A549 (cell line): ENCODE measurements around the gene DMXL2. TPM values are rescaled to one million over a fixed set of nuclear protein-coding genes. Genes with fewer than 3 reads are reported as not detected.

ENCODE experiments used
- ATAC-seq, 2 experiments: fragments of 200-7000 bp in 1 of 2; fragments of >200 bp in 1 of 2; cut with Nextera tagmentation in 1 of 2; cut with Tn5 transposase in 1 of 2; 3 replicates each; pipeline versions ENCODE4 v1.8.0 to v1.9.1; 2018 to 2020; ENCODE audit warnings: mild to moderate bottlenecking in 1 of 2, moderate library complexity in 1 of 2
- CTCF ChIA-PET: fragments of 300-600 bp; sonication (Branson Sonifier 250); formaldehyde crosslinking; extraction: SDS; loops from one replicate; lab custom pipeline; 2021; ENCODE audit warnings: antibody characterized with exemption, inconsistent platforms; lab: Yijun Ruan, JAX
- POLR2A ChIA-PET: fragments of 350-600 bp; formaldehyde crosslinking; extraction: SDS; loops from one replicate; lab custom pipeline; 2021; ENCODE audit warnings: antibody characterized with exemption, inconsistent platforms; lab: Yijun Ruan, JAX
- DNase-seq, 2 experiments: peaks; one replicate each; pipeline versions ENCODE4 v3.0.0 to v3.0.0-alpha.2; 2011 to 2016; ENCODE audit warnings: low read depth in 1 of 2, low spot score in 1 of 2
- FAIRE-seq: peaks from 2 replicates; lab custom pipeline; 2011; peaks lifted over from hg19 to GRCh38; lab: Jason Lieb, UNC
- H3K27ac ChIP-seq, 2 experiments: fragments of >200 bp; sonication (Bioruptor Twin); formaldehyde crosslinking; 3 replicates each; pipeline ENCODE4 v1.5.1; 2016 to 2017
- H3K4me1 ChIP-seq: fragments of >200 bp; sonication (Bioruptor Twin); formaldehyde crosslinking; 3 replicates; pipeline ENCODE4 v1.6.1; 2016
- H3K4me2 ChIP-seq: fragments of >200 bp; sonication (Bioruptor Twin); formaldehyde crosslinking; 3 replicates; pipeline ENCODE4 v1.6.1; 2016
- H3K4me3 ChIP-seq: fragments of >200 bp; sonication (Bioruptor Twin); formaldehyde crosslinking; 3 replicates; pipeline ENCODE4 v1.5.1; 2016
- H3K9me3 ChIP-seq: fragments of >200 bp; sonication (Bioruptor Twin); formaldehyde crosslinking; 3 replicates; pipeline ENCODE4 v1.6.1; 2016
- ATOH8 ChIP-seq: fragments of 250-450 bp; sonication (Bioruptor Pico); IDR thresholded peaks from 2 replicates; pipeline ENCODE4 v1.5.0; 2020; ENCODE audit warnings: low read depth, mild to moderate bottlenecking, moderate library complexity
- CBX2 ChIP-seq: fragments of 200-600 bp; sonication (generic); IDR thresholded peaks from 2 replicates; pipeline ENCODE4 v1.6.1; 2016; ENCODE audit warnings: low read depth, mild to moderate bottlenecking, borderline replicate concordance
- CBX8 ChIP-seq: fragments of 200-600 bp; sonication (generic); IDR thresholded peaks from 2 replicates; pipeline ENCODE4 v1.6.1; 2016
- ELK1 ChIP-seq: fragments of 150-350 bp; IDR thresholded peaks from 2 replicates; pipeline ENCODE4 v1.6.1; 2014; ENCODE audit warnings: low read depth, mild to moderate bottlenecking, low read length
- FOSB ChIP-seq: fragments of 250-450 bp; sonication (Bioruptor Pico); IDR thresholded peaks from 2 replicates; pipeline ENCODE4 v1.5.0; 2020; ENCODE audit warnings: mild to moderate bottlenecking, moderate library complexity
- FOXS1 ChIP-seq: fragments of 250-450 bp; sonication (Bioruptor Pico); IDR thresholded peaks from 2 replicates; pipeline ENCODE4 v1.5.0; 2020; ENCODE audit warnings: mild to moderate bottlenecking, moderate library complexity
- HEYL ChIP-seq: fragments of 250-450 bp; sonication (Bioruptor Pico); IDR thresholded peaks from 2 replicates; pipeline ENCODE4 v1.8.0; 2021; ENCODE audit warnings: mild to moderate bottlenecking, moderate library complexity
- JUN ChIP-seq, 2 experiments: fragments of >200 bp; sonication (Bioruptor Twin); formaldehyde crosslinking; IDR thresholded peaks; 2 replicates in 1 of 2; 3 replicates in 1 of 2; pipeline ENCODE4 v1.6.1; 2016 to 2017
- JUNB ChIP-seq: fragments of >200 bp; sonication (Bioruptor Twin); formaldehyde crosslinking; IDR thresholded peaks from 2 replicates; pipeline ENCODE4 v1.6.1; 2016
- KDM1A ChIP-seq: fragments of 200-600 bp; sonication (generic); IDR thresholded peaks from 2 replicates; pipeline ENCODE4 v1.6.1; 2016; ENCODE audit warnings: low read depth, mild to moderate bottlenecking
- KDM5A ChIP-seq: fragments of 200-600 bp; sonication (generic); IDR thresholded peaks from 2 replicates; pipeline ENCODE4 v1.6.1; 2016; ENCODE audit warnings: antibody characterized with exemption, mild to moderate bottlenecking
- NPAS2 ChIP-seq: fragments of 250-450 bp; sonication (Bioruptor Pico); IDR thresholded peaks from 2 replicates; pipeline ENCODE4 v1.8.0; 2022; ENCODE audit warnings: mild to moderate bottlenecking, moderate library complexity, borderline replicate concordance
- NR3C1 ChIP-seq: fragments of >200 bp; sonication (Bioruptor Twin); formaldehyde crosslinking; IDR thresholded peaks from 3 replicates; pipeline ENCODE4 v1.6.1; 2017
- PHF8 ChIP-seq: fragments of 200-600 bp; sonication (generic); IDR thresholded peaks from 2 replicates; pipeline ENCODE4 v1.6.1; 2016; ENCODE audit warnings: low read depth, mild to moderate bottlenecking, antibody characterized with exemption, moderate library complexity, borderline replicate concordance
- POLR2A ChIP-seq: IDR thresholded peaks from 2 replicates; pipeline ENCODE4 v1.6.1; 2012; ENCODE audit warnings: mild to moderate bottlenecking, low read length
- REST ChIP-seq: fragments of 200-600 bp; sonication (generic); IDR thresholded peaks from 2 replicates; pipeline ENCODE4 v1.6.1; 2016; ENCODE audit warnings: antibody characterized with exemption, mild to moderate bottlenecking, moderate library complexity
- RFX5 ChIP-seq: fragments of 450-650 bp; IDR thresholded peaks from 2 replicates; pipeline ENCODE4 v1.7.1; 2014; ENCODE audit warnings: antibody characterized with exemption, mild to moderate bottlenecking, moderate library complexity
- RNF2 ChIP-seq: fragments of 200-600 bp; sonication (generic); IDR thresholded peaks from 2 replicates; pipeline ENCODE4 v1.6.1; 2016; ENCODE audit warnings: low read depth, mild to moderate bottlenecking, antibody characterized with exemption, moderate library complexity, borderline replicate concordance
- SREBF2 ChIP-seq: fragments of 450-650 bp; IDR thresholded peaks from 2 replicates; pipeline ENCODE4 v1.6.1; 2014; ENCODE audit warnings: mild to moderate bottlenecking, moderate library complexity
- USF2 ChIP-seq: fragments of 450-650 bp; IDR thresholded peaks from 2 replicates; pipeline ENCODE4 v1.6.1; 2014; ENCODE audit warnings: antibody characterized with exemption
- ZC3H11A ChIP-seq: fragments of 450-650 bp; IDR thresholded peaks from 2 replicates; pipeline ENCODE4 v1.6.1; 2014; ENCODE audit warnings: antibody characterized with exemption, mild to moderate bottlenecking
- ZFP36 ChIP-seq: fragments of 450-650 bp; IDR thresholded peaks from 2 replicates; pipeline ENCODE4 v1.6.1; 2014; ENCODE audit warnings: borderline replicate concordance; ENCODE audit not compliant: partially characterized antibody
- WGBS: methylation state at CpG from one replicate; pipeline ENCODE4 v1.1.6; 2017; ENCODE audit errors: missing lambda C conversion rate; 5-methylcytosine and 5-hydroxymethylcytosine counted together
- polyA plus RNA-seq, 4 experiments: library from polyadenylated mRNA; depleted of rRNA in 3 of 4; stranded (reverse); fragments of >200 nt; fragmentation: RNase III in 1 of 4; extraction: RNeasy Plus Mini Kit Qiagen cat#74134 plus additional on column Dnase treatment in 1 of 4; gene quantifications; 2 replicates in 3 of 4; 3 replicates in 1 of 4; pipeline ENCODE4 v1.2.3, GENCODE V29; 2011 to 2017

The DMXL2 gene
- polyA plus RNA-seq, 2 of the 4 experiments (the other 2 are of a cell fraction), result 25.6 to 50.9 TPM

- TF ChIP-seq REST (no peak), ATOH8 (no peak), USF2 (no peak)
These were observed 146.8 kb downstream of the DMXL2 start (continued) for GRCh38 chr15:51475736-51476135.

GRCh38 chr15:51470512-51470911 lies 152.1 kb downstream of the DMXL2 start:
- no peaks in the 10 kb centered on the region for H3K9me3 ChIP-seq
- H3K27ac ChIP-seq, result no peak overlapping the region
- POLR2A ChIA-PET, result no interaction called here
- CTCF ChIA-PET, result interaction anchor here (1.1 to 1.7 kb wide), 4 partner anchors 10 to 307 kb away, joined by 3 to 6 read pairs (median 4); no protein-coding TSS in a partner anchor
- no peaks in the 10 kb centered on the region for H3K4me1 ChIP-seq
- H3K4me2 ChIP-seq, result no peak overlapping the region
- no peak overlapping the region for H3K4me3 ChIP-seq
- DNase-seq (no peak), FAIRE-seq (no peak), ATAC-seq (no peak)
- WGBS, result 88% methylated on average over 5 of the region's 5 CpGs
- TF ChIP-seq RFX5 (no peak), CBX8 (no peak), FOXS1 (CRISPR knock-in tag) (no peak), JUN (IDR thresholded peaks at IDR 0.05) (no peak), ZC3H11A (no peak), POLR2A (no peak), ZFP36 (no peak), CBX2 (no peak), KDM5A (no peak), NR3C1 (no peak), SREBF2 (no peak), PHF8 (no peak), RNF2 (no peak), REST (no peak), NPAS2 (CRISPR knock-in tag) (no peak), ELK1 (no peak), FOSB (no peak), KDM1A (no peak), HEYL (no peak), JUNB (no peak)
- TF ChIP-seq, all 56 proteins: peak for 0
